ENCODE results near the gene LITAFD. TPM values are rescaled to one million over a fixed set of nuclear protein-coding genes. Genes with fewer than 3 reads are reported as not detected.

LITAFD gene
- total RNA-seq, 1 experiment from 2014 or later: not detected

DNA sequence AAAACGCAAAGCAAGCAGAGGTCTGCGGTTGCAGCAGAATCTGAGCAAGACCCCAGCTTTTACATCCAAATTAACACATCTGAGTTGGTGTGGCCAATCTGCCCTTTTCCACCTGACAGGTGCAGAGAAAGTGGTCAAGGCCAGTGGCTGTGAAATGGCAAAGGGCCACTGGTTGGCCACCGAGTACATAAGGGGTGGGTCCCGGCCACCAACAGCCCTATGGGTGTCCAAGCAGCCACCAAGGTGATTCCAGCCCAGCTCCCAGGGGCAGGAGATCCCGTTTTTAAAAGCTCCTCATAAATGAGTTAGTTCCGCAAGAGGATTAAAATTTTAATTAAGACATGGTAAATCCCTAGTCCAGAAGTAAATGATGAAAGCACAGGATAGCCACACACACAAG lies 52.5 kb downstream of the LITAFD start:
- CTCF ChIA-PET: interaction anchor here (0.7 to 4.8 kb wide), 7 partner anchors 9 to 74 kb away, joined by 3 to 51 read pairs (median 9); no protein-coding TSS in a partner anchor
- Mint-ChIP-seq H3K27ac (ENCODE audit: low read depth, unreplicated experiment) (no peak overlapping the region), H3K4me3 (ENCODE audit: unreplicated experiment) (no peak overlapping the region), H3K36me3 (ENCODE audit: insufficient read depth, unreplicated experiment) (peaks cover 15% of the 10 kb centered on the region), H3K9me3 (ENCODE audit: unreplicated experiment) (no peaks in the 10 kb centered on the region), H3K27me3 (ENCODE audit: insufficient read depth, unreplicated experiment) (no peaks in the 10 kb centered on the region), H3K4me1 (ENCODE audit: insufficient read depth, unreplicated experiment) (peaks cover 28% of the 10 kb centered on the region)
- TF ChIP-seq, protein P1, sequence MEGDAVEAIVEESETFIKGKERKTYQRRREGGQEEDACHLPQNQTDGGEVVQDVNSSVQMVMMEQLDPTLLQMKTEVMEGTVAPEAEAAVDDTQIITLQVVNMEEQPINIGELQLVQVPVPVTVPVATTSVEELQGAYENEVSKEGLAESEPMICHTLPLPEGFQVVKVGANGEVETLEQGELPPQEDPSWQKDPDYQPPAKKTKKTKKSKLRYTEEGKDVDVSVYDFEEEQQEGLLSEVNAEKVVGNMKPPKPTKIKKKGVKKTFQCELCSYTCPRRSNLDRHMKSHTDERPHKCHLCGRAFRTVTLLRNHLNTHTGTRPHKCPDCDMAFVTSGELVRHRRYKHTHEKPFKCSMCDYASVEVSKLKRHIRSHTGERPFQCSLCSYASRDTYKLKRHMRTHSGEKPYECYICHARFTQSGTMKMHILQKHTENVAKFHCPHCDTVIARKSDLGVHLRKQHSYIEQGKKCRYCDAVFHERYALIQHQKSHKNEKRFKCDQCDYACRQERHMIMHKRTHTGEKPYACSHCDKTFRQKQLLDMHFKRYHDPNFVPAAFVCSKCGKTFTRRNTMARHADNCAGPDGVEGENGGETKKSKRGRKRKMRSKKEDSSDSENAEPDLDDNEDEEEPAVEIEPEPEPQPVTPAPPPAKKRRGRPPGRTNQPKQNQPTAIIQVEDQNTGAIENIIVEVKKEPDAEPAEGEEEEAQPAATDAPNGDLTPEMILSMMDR (IDR thresholded peaks at IDR 0.05; ENCODE audit: unreplicated experiment): no peak
- BruUV-seq (replicated peaks): no TSS peak
- intact Hi-C loops (cut with micrococcal nuclease): loop anchor here (10.0 kb wide), 1 partner anchor 160 kb away; the partner anchor contains the start of gene HAPSTR1
- POLR2A ChIA-PET: no interaction called here
- DNase-seq (ENCODE audit: unreplicated experiment): no peak

Other genes starting within 250 kb of the LITAFD start
- 2.4 and 3.0 TPM in 2 replicates for gene ABAT, start 207.7 kb upstream of the LITAFD start, total RNA-seq (2022)
- gene TMEM186, start 84.7 kb upstream of the LITAFD start, total RNA-seq (2022): 12.9 and 13.9 TPM in 2 replicates
- gene PMM2, start 84.5 kb upstream of the LITAFD start, total RNA-seq (2022): 59.4 and 60.6 TPM in 2 replicates
- gene CARHSP1, start 13.3 kb upstream of the LITAFD start, total RNA-seq (2022): 23.9 and 27.8 TPM in 2 replicates
- gene USP7, start 81.6 kb downstream of the LITAFD start, total RNA-seq (2022): 81.2 and 108 TPM in 2 replicates
- gene HAPSTR1, start 209.3 kb downstream of the LITAFD start, total RNA-seq (2022): 87.4 and 88.9 TPM in 2 replicates